ENCODE results near the gene ZDHHC21.
"Not testable (repeated sequence)": the region's sequence is repeated elsewhere in the genome, so short reads cannot be mapped to it uniquely, and the experiment has no call there.

The ZDHHC21 gene

GRCh38 chr9:14678776-14679175 lies 14.5 kb downstream of the ZDHHC21 start:
- no peak for DNase-seq

- no peak for DNase-seq
These were observed 15.4 kb downstream of the ZDHHC21 start for GRCh38 chr9:14677872-14678271.

DNA sequence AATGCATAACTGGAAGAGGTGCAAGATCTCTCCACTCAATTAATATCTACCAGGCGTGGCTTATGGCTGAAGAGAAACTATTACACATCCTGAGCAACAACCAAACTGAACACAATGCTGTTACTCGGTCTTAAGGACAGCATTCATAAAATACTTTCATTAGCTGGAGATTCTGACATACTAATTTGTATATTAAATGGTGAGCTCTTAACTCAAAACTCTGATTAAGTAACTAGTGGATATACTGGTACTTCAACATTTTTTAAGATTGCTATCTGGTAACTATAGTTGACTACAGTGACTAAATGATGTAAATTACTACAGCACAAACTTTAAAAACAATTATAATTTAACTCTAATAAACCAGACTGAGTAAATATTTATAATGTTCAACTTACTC lies 15.8 kb downstream of the ZDHHC21 start:
- DNase-seq: no peak

GRCh38 chr9:14674630-14675029 lies 18.6 kb downstream of the ZDHHC21 start:
- DNase-seq: no peak

- no peak for DNase-seq
These were observed 21.9 kb downstream of the ZDHHC21 start for GRCh38 chr9:14671377-14671776.

DNA sequence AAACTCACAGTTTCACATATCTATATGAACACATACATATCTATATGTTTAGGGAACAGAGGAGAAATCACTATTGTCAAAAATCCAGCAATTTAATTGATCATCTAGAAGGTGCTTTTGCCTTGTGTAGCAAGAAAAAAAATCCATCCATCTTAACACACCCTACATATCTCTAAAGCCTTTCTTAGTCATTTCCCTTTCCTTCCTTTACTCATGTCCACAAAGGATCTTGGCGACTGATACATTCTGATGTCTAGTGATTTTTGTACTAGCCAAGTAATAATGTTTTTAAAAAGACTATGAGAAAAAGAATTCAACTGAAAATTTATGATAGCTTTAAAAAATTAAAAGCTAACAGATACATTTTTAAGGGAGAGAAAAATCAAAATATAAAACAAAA lies 22.5 kb downstream of the ZDHHC21 start:
- DNase-seq: no peak

DNA sequence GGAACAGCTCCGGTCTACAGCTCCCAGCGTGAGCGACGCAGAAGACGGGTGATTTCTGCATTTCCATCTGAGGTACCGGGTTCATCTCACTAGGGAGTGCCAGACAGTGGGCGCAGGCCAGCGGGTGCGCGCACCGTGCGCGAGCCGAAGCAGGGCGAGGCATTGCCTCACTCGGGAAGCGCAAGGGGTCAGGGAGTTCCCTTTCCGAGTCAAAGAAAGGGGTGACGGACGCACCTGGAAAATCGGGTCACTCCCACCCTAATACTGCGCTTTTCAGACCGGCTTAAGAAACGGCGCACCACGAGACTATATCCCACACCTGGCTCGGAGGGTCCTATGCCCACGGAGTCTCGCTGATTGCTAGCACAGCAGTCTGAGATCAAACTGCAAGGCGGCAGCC lies 29.2 kb downstream of the ZDHHC21 start:
- not testable (repeated sequence) for DNase-seq

- no peak for DNase-seq
These were observed 31.2 kb downstream of the ZDHHC21 start for GRCh38 chr9:14662060-14662453.

DNA sequence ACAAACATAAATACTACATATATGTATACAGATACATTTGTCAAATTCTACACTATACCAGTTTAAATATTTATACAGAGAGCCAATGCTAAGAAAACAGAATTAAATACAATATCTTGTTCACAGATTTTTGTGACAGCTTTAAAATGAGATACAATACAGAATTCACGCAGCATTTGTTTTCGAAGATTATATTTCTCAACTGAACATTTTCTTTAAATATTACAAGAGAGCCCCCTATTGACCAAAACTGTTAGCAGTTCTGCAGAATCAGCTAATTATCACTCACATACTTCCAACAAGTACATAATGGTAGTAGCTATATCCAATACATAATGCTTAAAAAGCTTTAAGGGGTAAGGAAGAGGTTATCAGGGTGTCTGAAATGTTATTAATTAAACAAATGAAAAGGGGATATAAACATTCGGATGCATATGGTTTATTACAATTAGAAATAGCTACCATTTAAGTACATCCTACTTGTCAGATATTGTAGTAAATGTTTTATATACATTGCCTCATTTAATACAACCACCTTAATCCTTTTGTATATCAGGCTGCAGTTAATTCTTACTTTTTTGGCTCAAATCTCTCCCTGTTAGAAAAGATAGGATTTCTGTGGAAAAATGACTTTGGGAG lies 31.7 kb downstream of the ZDHHC21 start:
- peak; percentile 35 for DNase-seq

- no peak for DNase-seq
These were observed 32.5 kb downstream of the ZDHHC21 start for GRCh38 chr9:14660721-14661120.

- DNase-seq: no peak
These were observed 38.3 kb downstream of the ZDHHC21 start for GRCh38 chr9:14654932-14655331.

- DNase-seq: no peak
These were observed 39.7 kb downstream of the ZDHHC21 start for GRCh38 chr9:14653511-14653910.

- DNase-seq: no peak
These were observed 40.4 kb downstream of the ZDHHC21 start for GRCh38 chr9:14652729-14653377.

DNA sequence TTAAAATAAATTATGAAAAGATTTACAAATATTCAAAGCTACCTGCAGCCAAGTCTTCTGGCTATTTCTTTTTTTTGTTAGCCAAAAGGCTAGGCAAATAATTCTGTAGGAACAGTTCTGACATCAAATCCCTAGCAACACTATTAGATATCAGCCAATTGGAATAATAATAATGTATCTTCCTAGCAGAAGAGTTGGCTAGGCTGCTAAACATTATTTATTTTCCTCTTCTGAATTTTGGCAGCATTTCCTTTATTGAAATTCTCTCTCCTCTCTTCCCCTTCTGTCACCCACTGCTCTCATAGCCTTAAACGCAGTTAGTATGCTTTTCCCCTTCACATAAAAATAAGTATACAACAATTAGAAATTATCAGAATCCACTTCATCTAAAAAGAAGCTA lies 42.6 kb downstream of the ZDHHC21 start:
- DNase-seq: no peak

DNA sequence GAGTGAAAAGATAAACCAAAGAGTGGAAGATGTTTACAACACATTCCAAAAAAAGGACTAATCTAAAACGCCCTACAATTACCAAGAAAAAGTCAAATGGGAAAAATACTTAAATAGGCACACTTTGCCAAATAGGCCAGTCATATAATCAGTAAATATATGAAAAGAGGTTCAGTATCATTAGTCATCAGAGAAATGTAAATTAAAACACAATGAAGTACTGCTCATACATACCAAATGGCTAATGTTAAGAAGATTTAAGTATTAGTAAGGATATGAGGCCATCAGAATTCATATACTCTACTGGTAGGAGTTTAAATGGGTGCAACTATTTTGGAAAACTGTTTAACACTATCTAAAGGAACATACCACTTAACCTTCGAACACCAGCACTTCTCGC lies 47.6 kb downstream of the ZDHHC21 start:
- DNase-seq: no peak

GRCh38 chr9:14640967-14641366 lies 52.3 kb downstream of the ZDHHC21 start:
- no peak for DNase-seq

GRCh38 chr9:14640294-14640693 lies 52.9 kb downstream of the ZDHHC21 start:
- no peak for DNase-seq

GRCh38 chr9:14633906-14634565 lies 59.2 kb downstream of the ZDHHC21 start:
- no peak for DNase-seq

- no peak for DNase-seq
These were observed 60.1 kb downstream of the ZDHHC21 start for GRCh38 chr9:14633148-14633547.

DNA sequence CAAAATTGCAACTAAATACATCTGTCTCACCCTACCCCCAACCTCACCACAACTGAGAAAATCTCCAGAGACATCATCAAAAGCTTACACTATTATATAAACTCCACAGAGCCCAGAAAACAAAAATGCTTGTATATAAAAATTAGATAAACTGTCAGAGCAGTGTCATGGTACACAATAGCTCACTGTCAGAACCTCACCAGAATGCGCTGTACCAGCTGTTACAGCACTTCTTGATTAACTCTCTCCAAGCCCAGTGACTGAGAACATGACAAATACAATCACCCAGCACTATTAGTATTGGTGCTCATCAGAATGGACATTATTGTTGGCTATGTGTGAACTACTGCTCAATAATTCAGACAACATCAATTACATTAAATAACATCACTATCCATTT lies 65.7 kb downstream of the ZDHHC21 start:
- DNase-seq: no peak

DNA sequence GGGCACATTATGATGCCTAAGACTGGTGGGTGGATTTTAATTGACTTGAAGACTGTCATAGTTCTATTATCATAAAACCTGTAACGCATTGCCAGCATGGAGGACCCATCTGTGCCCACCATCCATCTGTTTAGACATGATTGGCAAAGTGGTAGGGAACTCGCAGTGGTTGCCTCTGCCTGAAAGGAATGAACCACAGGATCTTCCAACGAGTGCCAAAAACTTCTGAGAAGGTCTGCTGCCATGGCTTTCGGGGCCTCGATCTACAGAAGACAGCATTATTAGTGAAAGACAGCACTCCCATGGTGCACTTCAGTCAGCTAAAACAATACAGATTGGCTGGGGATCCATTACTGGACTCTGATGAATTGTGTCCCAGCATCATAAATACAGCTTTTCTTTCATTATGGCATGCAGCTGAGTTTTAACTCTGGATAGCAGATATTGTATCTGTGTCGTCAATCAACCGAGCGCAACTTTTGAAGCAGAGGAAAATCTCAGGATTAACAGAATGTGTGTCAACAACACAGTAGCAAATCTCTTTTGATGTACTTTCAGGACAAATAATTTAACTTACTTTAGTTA lies 74.3 kb downstream of the ZDHHC21 start:
- no peak for DNase-seq

- DNase-seq: peak; percentile 60
These were observed 76.8 kb downstream of the ZDHHC21 start for GRCh38 chr9:14616188-14616982.

DNA sequence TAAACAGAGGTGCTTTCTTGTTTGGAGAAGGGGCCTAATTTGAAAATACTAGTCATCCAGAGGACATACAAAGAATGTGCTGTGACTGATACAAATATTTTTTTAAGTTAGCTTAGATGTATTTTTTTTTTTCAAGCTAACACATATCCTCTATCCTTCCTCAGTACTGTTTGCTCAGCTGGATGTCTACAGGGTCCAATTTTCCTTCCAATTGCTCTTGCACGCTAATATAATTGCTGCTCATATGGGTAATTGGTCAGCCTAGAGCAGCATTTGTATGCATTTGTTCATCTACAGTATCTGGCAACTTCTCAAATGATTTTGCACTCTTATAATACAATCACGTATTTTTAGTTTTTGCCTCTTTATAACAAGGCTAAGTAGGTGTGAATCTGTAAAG lies 84.7 kb downstream of the ZDHHC21 start:
- DNase-seq: no peak

Measured in suppressor macrophage treated with lipopolysaccharide for 4 hours (primary cell).